GM23338 (cell line): Measurements from ENCODE around the gene C1QL1. TPM values are rescaled to one million over a fixed set of nuclear protein-coding genes. Genes with fewer than 3 reads are reported as not detected.

Experiments used
- ATAC-seq: fragments of 200-7000 bp; cut with Tn5 transposase; 3 replicates; pipeline ENCODE4 v1.9.1; 2020
- DNase-seq: peaks from one replicate; pipeline ENCODE4 v3.0.0-alpha.2; 2015; ENCODE audit warnings: low spot score
- H2AFZ ChIP-seq: fragments of 200-600 bp; sonication (generic); 2 replicates; pipeline ENCODE4 v1.8.0; 2016; ENCODE audit warnings: antibody characterized with exemption, mild to moderate bottlenecking, moderate library complexity
- H3F3A ChIP-seq: fragments of 200-600 bp; sonication (generic); replicated peaks from 2 replicates; pipeline ENCODE4 v1.8.0; 2017; ENCODE audit warnings: antibody characterized with exemption, mixed run types, low read depth
- H3K27ac ChIP-seq: fragments of 200-600 bp; sonication (generic); 2 replicates; pipeline ENCODE4 v1.6.1; 2016; ENCODE audit warnings: low read depth
- H3K27me3 ChIP-seq: fragments of 200-600 bp; sonication (generic); 2 replicates; pipeline ENCODE4 v1.8.0; 2016; ENCODE audit warnings: mild to moderate bottlenecking, mixed run types, moderate library complexity; ENCODE audit not compliant: insufficient read depth
- H3K36me3 ChIP-seq: fragments of 200-600 bp; sonication (generic); 2 replicates; pipeline ENCODE4 v1.8.0; 2016; ENCODE audit warnings: mild to moderate bottlenecking; ENCODE audit not compliant: insufficient read depth
- H3K4me1 ChIP-seq: fragments of 200-600 bp; sonication (generic); 2 replicates; pipeline ENCODE4 v1.8.0; 2016; ENCODE audit warnings: mild to moderate bottlenecking, moderate library complexity; ENCODE audit not compliant: insufficient read depth
- H3K4me2 ChIP-seq: fragments of 200-600 bp; sonication (generic); 2 replicates; pipeline ENCODE4 v1.7.1; 2017; ENCODE audit warnings: mixed run types
- H3K4me3 ChIP-seq: fragments of 200-600 bp; sonication (generic); 2 replicates; pipeline ENCODE4 v1.6.1; 2016; ENCODE audit warnings: mixed run types
- H3K79me2 ChIP-seq: fragments of 200-600 bp; sonication (generic); replicated peaks from 2 replicates; pipeline ENCODE4 v1.8.0; 2017; ENCODE audit warnings: mild to moderate bottlenecking; ENCODE audit not compliant: insufficient read depth
- H3K9me2 ChIP-seq: fragments of 200-600 bp; sonication (generic); 2 replicates; pipeline ENCODE4 v1.8.0; 2017; ENCODE audit not compliant: insufficient read depth
- H4K20me1 ChIP-seq: fragments of 200-600 bp; sonication (generic); replicated peaks from 2 replicates; pipeline ENCODE4 v1.8.0; 2017; ENCODE audit warnings: mild to moderate bottlenecking; ENCODE audit not compliant: insufficient read depth
- H3K27ac Mint-ChIP-seq: 2 replicates; pipeline ENCODE4 v1.8.0; 2020; ENCODE audit warnings: inconsistent platforms, mild to moderate bottlenecking, moderate library complexity, mixed read lengths
- H3K27me3 Mint-ChIP-seq: 3 replicates; pipeline ENCODE4 v1.8.0; 2022; ENCODE audit warnings: low read depth, mild to moderate bottlenecking, moderate library complexity, mixed read lengths, inconsistent platforms; ENCODE audit not compliant: insufficient read depth, poor library complexity
- H3K36me3 Mint-ChIP-seq: 3 replicates; pipeline ENCODE4 v1.8.0; 2021; ENCODE audit warnings: low read depth, mild to moderate bottlenecking, inconsistent platforms, moderate library complexity, mixed read lengths
- H3K4me1 Mint-ChIP-seq: 3 replicates; pipeline ENCODE4 v1.8.0; 2020; ENCODE audit warnings: mild to moderate bottlenecking, inconsistent platforms, mixed read lengths
- H3K4me3 Mint-ChIP-seq: 3 replicates; pipeline ENCODE4 v1.8.0; 2021; ENCODE audit warnings: moderate library complexity, mild to moderate bottlenecking, inconsistent platforms, mixed read lengths
- H3K9me3 Mint-ChIP-seq: 3 replicates; pipeline ENCODE4 v1.8.0; 2020; ENCODE audit warnings: moderate library complexity, mild to moderate bottlenecking, inconsistent platforms, mixed read lengths
- CREB1 ChIP-seq: fragments of 250-450 bp; sonication (Bioruptor Pico); IDR thresholded peaks from 2 replicates; pipeline ENCODE4 v1.5.0; 2020; ENCODE audit warnings: low read depth, mild to moderate bottlenecking, moderate library complexity
- EZH2 ChIP-seq: fragments of 200-600 bp; sonication (generic); IDR thresholded peaks from one replicate; pipeline ENCODE4 v1.8.0; 2017; ENCODE audit warnings: antibody characterized with exemption, mild to moderate bottlenecking, low read depth; ENCODE audit not compliant: unreplicated experiment
- EZH2phosphoT487 ChIP-seq: fragments of 200-600 bp; sonication (generic); IDR thresholded peaks from one replicate; pipeline ENCODE4 v1.8.1; 2018; ENCODE audit warnings: antibody characterized with exemption; ENCODE audit not compliant: unreplicated experiment
- polyA plus RNA-seq: library from polyadenylated mRNA; unstranded; fragments of >200 nt; fragmentation: Nextera tagmentation; extraction: Ambion mirVana; gene quantifications from 2 replicates; pipeline ENCODE4 v1.2.1, GENCODE V29; 2016
- total RNA-seq: library from RNA; depleted of rRNA; stranded (reverse); fragments of >200 nt; shearing (Covaris generic); gene quantifications from 2 replicates; pipeline ENCODE4 v1.2.3, GENCODE V29; 2014
- TF ChIP-seq, protein P1 (sequence below): fragments of 250-450 bp; sonication (Bioruptor Pico); IDR thresholded peaks from 2 replicates; pipeline ENCODE4 v1.5.0; 2020; ENCODE audit warnings: mild to moderate bottlenecking, moderate library complexity
- TF ChIP-seq, protein P2 (sequence below): IDR thresholded peaks from one replicate; pipeline ENCODE4 v1.6.1; 2018; ENCODE audit warnings: antibody characterized with exemption; ENCODE audit not compliant: unreplicated experiment
- TF ChIP-seq, protein P3 (sequence below): IDR thresholded peaks from 2 replicates; pipeline ENCODE4 v1.6.1; 2016; ENCODE audit warnings: antibody characterized with exemption
- TF ChIP-seq, protein P4 (sequence below), 2 experiments: fragments of 200-600 bp in 1 of 2; sonication (generic) in 1 of 2; conservative IDR thresholded peaks; 2 replicates each; pipeline versions ENCODE4 v1.5.1 to v1.6.1; 2016 to 2017; ENCODE audit warnings: antibody characterized with exemption in 2 of 2, low read depth in 2 of 2, mild to moderate bottlenecking in 2 of 2, moderate library complexity in 1 of 2

Gene C1QL1
- total and polyA plus RNA-seq, 2 experiments from 2014 or later, result 4.3 to 14.4 TPM

DNA sequence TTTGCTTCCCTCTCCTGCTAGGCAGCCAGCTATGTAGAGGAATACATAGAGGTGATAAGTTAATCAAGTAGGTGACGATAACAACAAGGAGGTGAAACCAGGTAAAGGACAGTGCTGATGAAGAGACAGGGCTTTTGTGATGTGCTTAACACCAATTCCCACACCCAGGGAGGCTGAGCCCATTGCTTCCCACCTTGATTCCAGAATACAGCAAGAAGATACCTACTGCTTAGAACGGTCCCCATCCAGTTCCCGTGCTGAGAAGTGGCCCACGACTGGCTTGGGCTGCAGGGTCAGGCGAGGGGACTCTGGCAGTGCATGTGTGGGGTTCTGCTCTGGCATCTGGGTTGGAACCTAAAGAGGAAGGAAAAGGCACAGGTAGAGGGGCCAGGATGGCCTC lies 36.7 kb downstream of the C1QL1 start (continued):
- TF ChIP-seq, protein P1, sequence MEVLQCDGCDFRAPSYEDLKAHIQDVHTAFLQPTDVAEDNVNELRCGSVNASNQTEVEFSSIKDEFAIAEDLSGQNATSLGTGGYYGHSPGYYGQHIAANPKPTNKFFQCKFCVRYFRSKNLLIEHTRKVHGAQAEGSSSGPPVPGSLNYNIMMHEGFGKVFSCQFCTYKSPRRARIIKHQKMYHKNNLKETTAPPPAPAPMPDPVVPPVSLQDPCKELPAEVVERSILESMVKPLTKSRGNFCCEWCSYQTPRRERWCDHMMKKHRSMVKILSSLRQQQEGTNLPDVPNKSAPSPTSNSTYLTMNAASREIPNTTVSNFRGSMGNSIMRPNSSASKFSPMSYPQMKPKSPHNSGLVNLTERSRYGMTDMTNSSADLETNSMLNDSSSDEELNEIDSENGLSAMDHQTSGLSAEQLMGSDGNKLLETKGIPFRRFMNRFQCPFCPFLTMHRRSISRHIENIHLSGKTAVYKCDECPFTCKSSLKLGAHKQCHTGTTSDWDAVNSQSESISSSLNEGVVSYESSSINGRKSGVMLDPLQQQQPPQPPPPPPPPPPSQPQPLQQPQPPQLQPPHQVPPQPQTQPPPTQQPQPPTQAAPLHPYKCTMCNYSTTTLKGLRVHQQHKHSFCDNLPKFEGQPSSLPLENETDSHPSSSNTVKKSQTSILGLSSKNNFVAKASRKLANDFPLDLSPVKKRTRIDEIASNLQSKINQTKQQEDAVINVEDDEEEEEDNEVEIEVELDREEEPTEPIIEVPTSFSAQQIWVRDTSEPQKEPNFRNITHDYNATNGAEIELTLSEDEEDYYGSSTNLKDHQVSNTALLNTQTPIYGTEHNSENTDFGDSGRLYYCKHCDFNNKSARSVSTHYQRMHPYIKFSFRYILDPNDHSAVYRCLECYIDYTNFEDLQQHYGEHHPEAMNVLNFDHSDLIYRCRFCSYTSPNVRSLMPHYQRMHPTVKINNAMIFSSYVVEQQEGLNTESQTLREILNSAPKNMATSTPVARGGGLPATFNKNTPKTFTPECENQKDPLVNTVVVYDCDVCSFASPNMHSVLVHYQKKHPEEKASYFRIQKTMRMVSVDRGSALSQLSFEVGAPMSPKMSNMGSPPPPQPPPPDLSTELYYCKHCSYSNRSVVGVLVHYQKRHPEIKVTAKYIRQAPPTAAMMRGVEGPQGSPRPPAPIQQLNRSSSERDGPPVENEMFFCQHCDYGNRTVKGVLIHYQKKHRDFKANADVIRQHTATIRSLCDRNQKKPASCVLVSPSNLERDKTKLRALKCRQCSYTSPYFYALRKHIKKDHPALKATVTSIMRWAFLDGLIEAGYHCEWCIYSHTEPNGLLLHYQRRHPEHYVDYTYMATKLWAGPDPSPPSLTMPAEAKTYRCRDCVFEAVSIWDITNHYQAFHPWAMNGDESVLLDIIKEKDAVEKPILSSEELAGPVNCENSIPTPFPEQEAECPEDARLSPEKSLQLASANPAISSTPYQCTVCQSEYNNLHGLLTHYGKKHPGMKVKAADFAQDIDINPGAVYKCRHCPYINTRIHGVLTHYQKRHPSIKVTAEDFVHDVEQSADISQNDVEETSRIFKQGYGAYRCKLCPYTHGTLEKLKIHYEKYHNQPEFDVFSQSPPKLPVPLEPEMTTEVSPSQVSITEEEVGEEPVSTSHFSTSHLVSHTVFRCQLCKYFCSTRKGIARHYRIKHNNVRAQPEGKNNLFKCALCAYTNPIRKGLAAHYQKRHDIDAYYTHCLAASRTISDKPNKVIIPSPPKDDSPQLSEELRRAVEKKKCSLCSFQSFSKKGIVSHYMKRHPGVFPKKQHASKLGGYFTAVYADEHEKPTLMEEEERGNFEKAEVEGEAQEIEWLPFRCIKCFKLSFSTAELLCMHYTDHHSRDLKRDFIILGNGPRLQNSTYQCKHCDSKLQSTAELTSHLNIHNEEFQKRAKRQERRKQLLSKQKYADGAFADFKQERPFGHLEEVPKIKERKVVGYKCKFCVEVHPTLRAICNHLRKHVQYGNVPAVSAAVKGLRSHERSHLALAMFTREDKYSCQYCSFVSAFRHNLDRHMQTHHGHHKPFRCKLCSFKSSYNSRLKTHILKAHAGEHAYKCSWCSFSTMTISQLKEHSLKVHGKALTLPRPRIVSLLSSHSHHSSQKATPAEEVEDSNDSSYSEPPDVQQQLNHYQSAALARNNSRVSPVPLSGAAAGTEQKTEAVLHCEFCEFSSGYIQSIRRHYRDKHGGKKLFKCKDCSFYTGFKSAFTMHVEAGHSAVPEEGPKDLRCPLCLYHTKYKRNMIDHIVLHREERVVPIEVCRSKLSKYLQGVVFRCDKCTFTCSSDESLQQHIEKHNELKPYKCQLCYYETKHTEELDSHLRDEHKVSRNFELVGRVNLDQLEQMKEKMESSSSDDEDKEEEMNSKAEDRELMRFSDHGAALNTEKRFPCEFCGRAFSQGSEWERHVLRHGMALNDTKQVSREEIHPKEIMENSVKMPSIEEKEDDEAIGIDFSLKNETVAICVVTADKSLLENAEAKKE (CRISPR knock-in tag), result no peak

DNA sequence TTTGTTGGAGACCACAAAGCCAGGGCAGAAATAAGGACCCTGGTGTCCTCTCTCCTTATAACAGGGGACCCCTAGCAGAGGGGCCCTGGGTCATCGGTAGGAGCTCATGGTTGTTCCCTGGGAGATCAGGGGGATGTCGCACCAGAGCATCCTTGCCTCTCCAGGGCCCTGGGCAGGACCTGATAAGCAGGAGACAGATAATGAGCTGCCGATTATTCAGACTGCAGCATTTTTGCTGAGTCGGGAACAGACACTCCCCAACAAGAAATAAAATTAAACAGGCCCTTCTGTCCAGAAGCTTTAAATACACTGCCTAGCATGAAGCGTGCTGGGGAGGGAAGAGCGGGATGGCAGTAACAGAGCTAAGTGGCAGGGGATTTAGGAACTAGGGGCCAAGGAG lies 37.4 kb downstream of the C1QL1 start:
- Mint-ChIP-seq H3K4me1 (no peaks in the 10 kb centered on the region), H3K4me3 (no peak overlapping the region), H3K36me3 (peaks cover 86% of the 10 kb centered on the region), H3K27me3 (peaks cover 2% of the 10 kb centered on the region), H3K9me3 (no peaks in the 10 kb centered on the region), H3K27ac (no peak overlapping the region)
- Histone ChIP-seq H2AFZ (no peak overlapping the region), H3K4me2 (no peak overlapping the region), H3K27ac (no peak overlapping the region), H3F3A (0 out of 2 replicates have a peak, but pooled peaks cover 3% of the 10 kb centered on the region), H3K4me1 (no peaks in the 10 kb centered on the region), H4K20me1 (peaks cover 3% of the 10 kb centered on the region; the same call in 1 of the 2 replicates), H3K9me2 (no peaks in the 10 kb centered on the region), H3K36me3 (peaks cover 41% of the 10 kb centered on the region), H3K4me3 (no peak overlapping the region), H3K79me2 (no peaks in the 10 kb centered on the region), H3K27me3 (no peaks in the 10 kb centered on the region)
- no peak for TF ChIP-seq CREB1 (CRISPR knock-in tag)
- TF ChIP-seq, protein P2, sequence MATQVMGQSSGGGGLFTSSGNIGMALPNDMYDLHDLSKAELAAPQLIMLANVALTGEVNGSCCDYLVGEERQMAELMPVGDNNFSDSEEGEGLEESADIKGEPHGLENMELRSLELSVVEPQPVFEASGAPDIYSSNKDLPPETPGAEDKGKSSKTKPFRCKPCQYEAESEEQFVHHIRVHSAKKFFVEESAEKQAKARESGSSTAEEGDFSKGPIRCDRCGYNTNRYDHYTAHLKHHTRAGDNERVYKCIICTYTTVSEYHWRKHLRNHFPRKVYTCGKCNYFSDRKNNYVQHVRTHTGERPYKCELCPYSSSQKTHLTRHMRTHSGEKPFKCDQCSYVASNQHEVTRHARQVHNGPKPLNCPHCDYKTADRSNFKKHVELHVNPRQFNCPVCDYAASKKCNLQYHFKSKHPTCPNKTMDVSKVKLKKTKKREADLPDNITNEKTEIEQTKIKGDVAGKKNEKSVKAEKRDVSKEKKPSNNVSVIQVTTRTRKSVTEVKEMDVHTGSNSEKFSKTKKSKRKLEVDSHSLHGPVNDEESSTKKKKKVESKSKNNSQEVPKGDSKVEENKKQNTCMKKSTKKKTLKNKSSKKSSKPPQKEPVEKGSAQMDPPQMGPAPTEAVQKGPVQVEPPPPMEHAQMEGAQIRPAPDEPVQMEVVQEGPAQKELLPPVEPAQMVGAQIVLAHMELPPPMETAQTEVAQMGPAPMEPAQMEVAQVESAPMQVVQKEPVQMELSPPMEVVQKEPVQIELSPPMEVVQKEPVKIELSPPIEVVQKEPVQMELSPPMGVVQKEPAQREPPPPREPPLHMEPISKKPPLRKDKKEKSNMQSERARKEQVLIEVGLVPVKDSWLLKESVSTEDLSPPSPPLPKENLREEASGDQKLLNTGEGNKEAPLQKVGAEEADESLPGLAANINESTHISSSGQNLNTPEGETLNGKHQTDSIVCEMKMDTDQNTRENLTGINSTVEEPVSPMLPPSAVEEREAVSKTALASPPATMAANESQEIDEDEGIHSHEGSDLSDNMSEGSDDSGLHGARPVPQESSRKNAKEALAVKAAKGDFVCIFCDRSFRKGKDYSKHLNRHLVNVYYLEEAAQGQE, result no peak
- no peak for TF ChIP-seq EZH2phosphoT487
- TF ChIP-seq, protein P3, sequence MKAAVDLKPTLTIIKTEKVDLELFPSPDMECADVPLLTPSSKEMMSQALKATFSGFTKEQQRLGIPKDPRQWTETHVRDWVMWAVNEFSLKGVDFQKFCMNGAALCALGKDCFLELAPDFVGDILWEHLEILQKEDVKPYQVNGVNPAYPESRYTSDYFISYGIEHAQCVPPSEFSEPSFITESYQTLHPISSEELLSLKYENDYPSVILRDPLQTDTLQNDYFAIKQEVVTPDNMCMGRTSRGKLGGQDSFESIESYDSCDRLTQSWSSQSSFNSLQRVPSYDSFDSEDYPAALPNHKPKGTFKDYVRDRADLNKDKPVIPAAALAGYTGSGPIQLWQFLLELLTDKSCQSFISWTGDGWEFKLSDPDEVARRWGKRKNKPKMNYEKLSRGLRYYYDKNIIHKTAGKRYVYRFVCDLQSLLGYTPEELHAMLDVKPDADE, result no peak
- TF ChIP-seq EZH2, result no peak
- TF ChIP-seq, protein P4, sequence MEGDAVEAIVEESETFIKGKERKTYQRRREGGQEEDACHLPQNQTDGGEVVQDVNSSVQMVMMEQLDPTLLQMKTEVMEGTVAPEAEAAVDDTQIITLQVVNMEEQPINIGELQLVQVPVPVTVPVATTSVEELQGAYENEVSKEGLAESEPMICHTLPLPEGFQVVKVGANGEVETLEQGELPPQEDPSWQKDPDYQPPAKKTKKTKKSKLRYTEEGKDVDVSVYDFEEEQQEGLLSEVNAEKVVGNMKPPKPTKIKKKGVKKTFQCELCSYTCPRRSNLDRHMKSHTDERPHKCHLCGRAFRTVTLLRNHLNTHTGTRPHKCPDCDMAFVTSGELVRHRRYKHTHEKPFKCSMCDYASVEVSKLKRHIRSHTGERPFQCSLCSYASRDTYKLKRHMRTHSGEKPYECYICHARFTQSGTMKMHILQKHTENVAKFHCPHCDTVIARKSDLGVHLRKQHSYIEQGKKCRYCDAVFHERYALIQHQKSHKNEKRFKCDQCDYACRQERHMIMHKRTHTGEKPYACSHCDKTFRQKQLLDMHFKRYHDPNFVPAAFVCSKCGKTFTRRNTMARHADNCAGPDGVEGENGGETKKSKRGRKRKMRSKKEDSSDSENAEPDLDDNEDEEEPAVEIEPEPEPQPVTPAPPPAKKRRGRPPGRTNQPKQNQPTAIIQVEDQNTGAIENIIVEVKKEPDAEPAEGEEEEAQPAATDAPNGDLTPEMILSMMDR (conservative IDR thresholded peaks at IDR 0.05; ENCODE audit: low read depth in 2 of 2), result no peak
- DNase-seq (no peak), ATAC-seq (no peak)
